GM23248 (cell line): ENCODE data around the gene ZDHHC14.

Experiments used
- EZH2 ChIP-seq: fragments of 200-600 bp; sonication (generic); IDR thresholded peaks from 2 replicates; pipeline ENCODE4 v1.6.1; 2018; ENCODE audit warnings: antibody characterized with exemption, mild to moderate bottlenecking; ENCODE audit not compliant: insufficient read depth, poor library complexity, severe bottlenecking
- EZH2phosphoT487 ChIP-seq: fragments of 200-600 bp; sonication (generic); IDR thresholded peaks from 2 replicates; pipeline ENCODE4 v1.6.1; 2018; ENCODE audit warnings: antibody characterized with exemption, moderate library complexity, mild to moderate bottlenecking, low read depth; ENCODE audit not compliant: insufficient read depth

DNA sequence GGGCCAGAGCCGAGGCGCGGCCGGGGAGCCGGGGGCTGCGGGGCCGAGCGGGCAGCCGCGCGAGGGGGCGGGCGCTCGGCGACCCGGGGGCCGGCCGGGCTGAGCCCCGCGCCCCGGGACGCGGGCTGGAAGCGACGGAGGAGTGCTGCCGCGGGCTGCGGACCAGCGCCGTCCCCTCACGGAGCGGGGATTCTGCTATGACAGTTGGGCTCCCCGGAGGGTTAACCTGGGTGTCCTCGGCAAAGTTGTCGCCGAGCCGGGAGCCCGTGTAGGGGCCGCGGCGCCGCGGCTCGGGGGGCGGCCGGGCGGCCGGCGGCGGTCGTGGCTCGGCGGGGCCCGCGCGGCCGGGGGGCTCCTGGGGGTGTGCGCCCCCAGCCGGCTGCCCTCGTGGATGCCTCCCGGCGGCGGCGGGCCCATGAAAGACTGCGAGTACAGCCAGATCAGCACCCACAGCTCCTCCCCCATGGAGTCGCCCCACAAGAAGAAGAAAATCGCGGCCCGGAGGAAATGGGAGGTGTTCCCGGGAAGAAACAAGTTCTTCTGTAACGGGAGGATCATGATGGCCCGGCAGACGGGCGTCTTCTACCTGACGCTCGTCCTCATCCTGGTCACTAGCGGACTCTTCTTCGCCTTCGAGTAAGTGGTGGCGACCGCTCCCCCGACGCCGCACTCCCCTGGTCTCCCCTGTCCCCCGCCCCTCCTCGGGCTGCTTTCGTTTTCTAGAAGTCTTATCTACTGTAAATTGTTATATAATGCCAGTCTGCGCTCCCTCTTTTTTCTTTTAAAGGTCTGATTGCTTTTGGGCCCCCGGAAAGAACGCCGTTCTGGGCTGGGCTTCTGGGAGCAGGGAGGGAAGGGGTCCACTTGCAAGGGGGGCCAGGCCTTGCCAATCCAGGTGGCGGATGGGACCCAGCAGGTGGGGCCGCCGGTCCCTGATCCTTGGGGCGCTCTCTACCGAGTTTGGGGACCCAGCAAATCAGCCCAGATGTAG lies 936 bp downstream of the ZDHHC14 start:
- TF ChIP-seq EZH2phosphoT487: no peak
- no peak for TF ChIP-seq EZH2
